SK-N-SH (cell line): ENCODE data around the gene TSHZ3.

Experiments
- CTCF ChIP-seq: fragments of 200-600 bp; sonication (generic); IDR thresholded peaks from 2 replicates; pipeline ENCODE4 v1.6.1; 2017; ENCODE audit warnings: antibody characterized with exemption, mild to moderate bottlenecking, moderate library complexity
- EZH2phosphoT487 ChIP-seq: fragments of 200-600 bp; sonication (generic); IDR thresholded peaks from 2 replicates; pipeline ENCODE4 v1.6.1; 2017; ENCODE audit warnings: low read depth, mixed run types, mild to moderate bottlenecking, antibody characterized with exemption, moderate library complexity, borderline replicate concordance
- FOSL2 ChIP-seq: IDR thresholded peaks from 2 replicates; pipeline ENCODE4 v1.4.0; 2012; ENCODE audit warnings: low read depth, mild to moderate bottlenecking, moderate library complexity, borderline replicate concordance
- FOXM1 ChIP-seq: IDR thresholded peaks from 2 replicates; pipeline ENCODE4 v1.4.0; 2012; ENCODE audit warnings: low read depth, mild to moderate bottlenecking
- GABPA ChIP-seq: IDR thresholded peaks from 2 replicates; pipeline ENCODE4 v1.4.0; 2012; ENCODE audit warnings: low read depth, mild to moderate bottlenecking
- MAX ChIP-seq: IDR thresholded peaks from 2 replicates; pipeline ENCODE4 v1.4.0; 2012; ENCODE audit warnings: low read depth
- MXI1 ChIP-seq: IDR thresholded peaks from 2 replicates; pipeline ENCODE4 v1.6.1; 2012; ENCODE audit warnings: mild to moderate bottlenecking, low read depth, low read length, improper control_type of control experiment
- NFIC ChIP-seq: IDR thresholded peaks from 2 replicates; pipeline ENCODE4 v1.4.0; 2012; ENCODE audit warnings: borderline replicate concordance
- NRF1 ChIP-seq: IDR thresholded peaks from 2 replicates; pipeline ENCODE4 v1.6.1; 2012; ENCODE audit warnings: low read depth, mild to moderate bottlenecking, low read length
- POLR2AphosphoS5 ChIP-seq: IDR thresholded peaks from 2 replicates; pipeline ENCODE4 v1.6.1; 2012; ENCODE audit warnings: low read depth, low read length
- RCOR1 ChIP-seq: fragments of 150-350 bp; IDR thresholded peaks from 2 replicates; pipeline ENCODE4 v1.6.1; 2017; ENCODE audit warnings: antibody characterized with exemption, low read length
- REST ChIP-seq: IDR thresholded peaks from 2 replicates; pipeline ENCODE4 v1.6.1; 2012; ENCODE audit warnings: mild to moderate bottlenecking, low read depth, low read length, moderate library complexity
- TCF12 ChIP-seq: IDR thresholded peaks from 2 replicates; pipeline ENCODE4 v1.4.0; 2012
- ZBTB33 ChIP-seq: IDR thresholded peaks from 2 replicates; pipeline ENCODE4 v1.4.0; 2012; ENCODE audit warnings: low read depth, borderline replicate concordance

GRCh38 chr19:31347828-31348392 is 1.3 kb downstream of the TSHZ3 start:
- TF ChIP-seq TCF12 = no peak
- TF ChIP-seq CTCF = no peak
- TF ChIP-seq FOSL2 = no peak
- no peak for TF ChIP-seq REST
- TF ChIP-seq FOXM1 = no peak
- TF ChIP-seq RCOR1 = no peak
- TF ChIP-seq MXI1 = no peak
- TF ChIP-seq POLR2AphosphoS5 = no peak
- TF ChIP-seq EZH2phosphoT487 = no peak
- no peak for TF ChIP-seq NRF1
- no peak for TF ChIP-seq MAX
- no peak for TF ChIP-seq GABPA
- no peak for TF ChIP-seq NFIC
- no peak for TF ChIP-seq ZBTB33
